H1 (cell line): ENCODE measurements around the gene JOSD1.

Experiments used
- CBX5 ChIP-seq: fragments of 300-800, 300-1000 bp; sonication (generic); IDR thresholded peaks from 2 replicates; pipeline ENCODE4 v1.7.1; 2016; ENCODE audit warnings: antibody characterized with exemption, low read length, low read depth
- CHD2 ChIP-seq: IDR thresholded peaks from 2 replicates; pipeline ENCODE4 v1.6.1; 2012; ENCODE audit warnings: low read length, improper control_type of control experiment
- EGR1 ChIP-seq: IDR thresholded peaks from 2 replicates; pipeline ENCODE4 v1.6.1; 2011; ENCODE audit warnings: low read depth, low read length, borderline replicate concordance
- EP300 ChIP-seq, 2 experiments: IDR thresholded peaks; 1 replicate in 1 of 2; 2 replicates in 1 of 2; pipeline ENCODE4 v1.6.1; 2011 to 2012; ENCODE audit warnings: low read depth in 2 of 2, low read length in 2 of 2, mild to moderate bottlenecking in 2 of 2, borderline replicate concordance in 1 of 2, inconsistent platforms in 1 of 2, moderate library complexity in 1 of 2
- EZH2 ChIP-seq: fragments of 200-600 bp; sonication (generic); IDR thresholded peaks from 2 replicates; pipeline ENCODE4 v1.7.1; 2012; ENCODE audit warnings: low read depth, mild to moderate bottlenecking, moderate library complexity, low read length, inconsistent platforms; ENCODE audit not compliant: severe bottlenecking
- HDAC6 ChIP-seq: IDR thresholded peaks from one replicate; pipeline ENCODE4 v1.7.1; 2012; ENCODE audit warnings: low read depth, mild to moderate bottlenecking, inconsistent platforms, low read length, moderate library complexity
- NRF1 ChIP-seq: IDR thresholded peaks from 2 replicates; pipeline ENCODE4 v1.6.1; 2011; ENCODE audit warnings: mild to moderate bottlenecking, low read depth, low read length, improper control_type of control experiment
- POLR2A ChIP-seq, 2 experiments: IDR thresholded peaks; 1 replicate in 1 of 2; 2 replicates in 1 of 2; pipeline ENCODE4 v1.6.1; 2011; ENCODE audit warnings: low read depth in 2 of 2, low read length in 2 of 2, mild to moderate bottlenecking in 2 of 2; ENCODE audit errors: control extremely low read depth in 1 of 2
- RAD21 ChIP-seq, 2 experiments: IDR thresholded peaks in 1 of 2; conservative IDR thresholded peaks in 1 of 2; 2 replicates each; pipeline ENCODE4 v1.6.1; 2011; ENCODE audit warnings: low read depth in 2 of 2, low read length in 2 of 2, improper control_type of control experiment in 1 of 2, inconsistent platforms in 1 of 2, mild to moderate bottlenecking in 1 of 2, moderate library complexity in 1 of 2
- TAF1 ChIP-seq: IDR thresholded peaks from 2 replicates; pipeline ENCODE4 v1.6.1; 2011; ENCODE audit warnings: mild to moderate bottlenecking, low read depth, low read length
- YY1 ChIP-seq: IDR thresholded peaks from 2 replicates; pipeline ENCODE4 v1.6.1; 2011; ENCODE audit warnings: low read depth, mild to moderate bottlenecking, low read length
- ZNF274 ChIP-seq: IDR thresholded peaks from 2 replicates; pipeline ENCODE4 v1.7.0; 2012; ENCODE audit warnings: low read length, borderline replicate concordance; ENCODE audit errors: extremely low read depth
- TF ChIP-seq, protein P1 (sequence below), 3 experiments: IDR thresholded peaks; 1 replicate in 2 of 3; 2 replicates in 1 of 3; pipeline versions ENCODE4 v1.5.1 to v1.6.1; 2011; ENCODE audit warnings: low read length in 3 of 3, mild to moderate bottlenecking in 3 of 3, inconsistent platforms in 2 of 3, low read depth in 1 of 3, moderate library complexity in 1 of 3; ENCODE audit not compliant: insufficient read depth in 1 of 3; ENCODE audit errors: control extremely low read depth in 1 of 3

DNA sequence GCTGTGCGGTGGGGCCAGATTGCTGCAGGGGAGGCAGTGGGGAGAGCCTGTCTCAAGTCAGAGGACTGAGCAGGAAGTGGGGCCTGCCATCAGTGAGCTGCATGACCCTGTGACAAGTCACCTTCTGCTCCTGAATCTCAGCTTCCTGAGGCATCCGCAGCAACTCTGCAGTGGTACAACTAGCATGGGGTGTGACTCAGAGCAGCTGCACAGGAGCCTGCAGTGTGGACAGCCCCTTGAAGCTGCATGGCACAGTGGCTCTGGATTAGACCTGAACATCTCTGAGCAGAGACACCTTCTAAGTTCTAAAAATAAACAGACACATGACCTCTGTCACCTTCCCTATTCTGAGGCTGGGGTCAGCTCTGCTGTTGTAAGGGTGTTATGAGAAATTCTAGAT, 62.5 kb downstream of the JOSD1 start:
- TF ChIP-seq CBX5 (no peak), NRF1 (no peak), EZH2 (no peak), HDAC6 (no peak), POLR2A (IDR thresholded peaks at IDR 0.05; ENCODE audit: control extremely low read depth in 1 of 2, low read depth in 2 of 2, low read length in 2 of 2) (no peak), YY1 (no peak), CHD2 (no peak), RAD21 (IDR thresholded peaks at IDR 0.05 in 1 of 2, conservative IDR thresholded peaks at IDR 0.05 in 1 of 2; ENCODE audit: low read depth in 2 of 2, low read length in 2 of 2) (no peak), TAF1 (no peak), ZNF274 (no peak), EGR1 (no peak), EP300 (IDR thresholded peaks at IDR 0.05; ENCODE audit: borderline replicate concordance in 1 of 2, low read depth in 2 of 2, low read length in 2 of 2) (no peak)
- TF ChIP-seq, protein P1, sequence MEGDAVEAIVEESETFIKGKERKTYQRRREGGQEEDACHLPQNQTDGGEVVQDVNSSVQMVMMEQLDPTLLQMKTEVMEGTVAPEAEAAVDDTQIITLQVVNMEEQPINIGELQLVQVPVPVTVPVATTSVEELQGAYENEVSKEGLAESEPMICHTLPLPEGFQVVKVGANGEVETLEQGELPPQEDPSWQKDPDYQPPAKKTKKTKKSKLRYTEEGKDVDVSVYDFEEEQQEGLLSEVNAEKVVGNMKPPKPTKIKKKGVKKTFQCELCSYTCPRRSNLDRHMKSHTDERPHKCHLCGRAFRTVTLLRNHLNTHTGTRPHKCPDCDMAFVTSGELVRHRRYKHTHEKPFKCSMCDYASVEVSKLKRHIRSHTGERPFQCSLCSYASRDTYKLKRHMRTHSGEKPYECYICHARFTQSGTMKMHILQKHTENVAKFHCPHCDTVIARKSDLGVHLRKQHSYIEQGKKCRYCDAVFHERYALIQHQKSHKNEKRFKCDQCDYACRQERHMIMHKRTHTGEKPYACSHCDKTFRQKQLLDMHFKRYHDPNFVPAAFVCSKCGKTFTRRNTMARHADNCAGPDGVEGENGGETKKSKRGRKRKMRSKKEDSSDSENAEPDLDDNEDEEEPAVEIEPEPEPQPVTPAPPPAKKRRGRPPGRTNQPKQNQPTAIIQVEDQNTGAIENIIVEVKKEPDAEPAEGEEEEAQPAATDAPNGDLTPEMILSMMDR (IDR thresholded peaks at IDR 0.05; ENCODE audit: control extremely low read depth in 1 of 3, insufficient read depth in 1 of 3, low read depth in 1 of 3, low read length in 3 of 3): no peak
